Diencephalon (tissue), 1 donor: ENCODE data around the gene PLOD3. TPM values are rescaled to one million over a fixed set of nuclear protein-coding genes. Genes with fewer than 3 reads are reported as not detected.

Experiments used
- small RNA-seq: library from RNA; depleted of rRNA; stranded (forward); fragments of <200 nt; gene quantifications from one replicate; pipeline ENCODE3, GENCODE V24; 2014
- total RNA-seq: library from RNA; depleted of rRNA; stranded (reverse); fragments of >200 nt; gene quantifications from one replicate; pipeline ENCODE4 v1.2.3, GENCODE V29; 2014

The PLOD3 gene, protein sequence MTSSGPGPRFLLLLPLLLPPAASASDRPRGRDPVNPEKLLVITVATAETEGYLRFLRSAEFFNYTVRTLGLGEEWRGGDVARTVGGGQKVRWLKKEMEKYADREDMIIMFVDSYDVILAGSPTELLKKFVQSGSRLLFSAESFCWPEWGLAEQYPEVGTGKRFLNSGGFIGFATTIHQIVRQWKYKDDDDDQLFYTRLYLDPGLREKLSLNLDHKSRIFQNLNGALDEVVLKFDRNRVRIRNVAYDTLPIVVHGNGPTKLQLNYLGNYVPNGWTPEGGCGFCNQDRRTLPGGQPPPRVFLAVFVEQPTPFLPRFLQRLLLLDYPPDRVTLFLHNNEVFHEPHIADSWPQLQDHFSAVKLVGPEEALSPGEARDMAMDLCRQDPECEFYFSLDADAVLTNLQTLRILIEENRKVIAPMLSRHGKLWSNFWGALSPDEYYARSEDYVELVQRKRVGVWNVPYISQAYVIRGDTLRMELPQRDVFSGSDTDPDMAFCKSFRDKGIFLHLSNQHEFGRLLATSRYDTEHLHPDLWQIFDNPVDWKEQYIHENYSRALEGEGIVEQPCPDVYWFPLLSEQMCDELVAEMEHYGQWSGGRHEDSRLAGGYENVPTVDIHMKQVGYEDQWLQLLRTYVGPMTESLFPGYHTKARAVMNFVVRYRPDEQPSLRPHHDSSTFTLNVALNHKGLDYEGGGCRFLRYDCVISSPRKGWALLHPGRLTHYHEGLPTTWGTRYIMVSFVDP
- 24.0 TPM for total RNA-seq

GRCh38 chr7:101217388-101218235, at the start of gene PLOD3, which contains the start of gene ZNHIT1:
Gene PLOD3, minus strand, starts transcription at chr7:101217581. Its CDS starts 307 bp downstream, at chr7:101217274.
Gene ZNHIT1, plus strand, starts transcription at chr7:101218165. Its CDS starts 31 bp downstream, at chr7:101218196.

DNA sequence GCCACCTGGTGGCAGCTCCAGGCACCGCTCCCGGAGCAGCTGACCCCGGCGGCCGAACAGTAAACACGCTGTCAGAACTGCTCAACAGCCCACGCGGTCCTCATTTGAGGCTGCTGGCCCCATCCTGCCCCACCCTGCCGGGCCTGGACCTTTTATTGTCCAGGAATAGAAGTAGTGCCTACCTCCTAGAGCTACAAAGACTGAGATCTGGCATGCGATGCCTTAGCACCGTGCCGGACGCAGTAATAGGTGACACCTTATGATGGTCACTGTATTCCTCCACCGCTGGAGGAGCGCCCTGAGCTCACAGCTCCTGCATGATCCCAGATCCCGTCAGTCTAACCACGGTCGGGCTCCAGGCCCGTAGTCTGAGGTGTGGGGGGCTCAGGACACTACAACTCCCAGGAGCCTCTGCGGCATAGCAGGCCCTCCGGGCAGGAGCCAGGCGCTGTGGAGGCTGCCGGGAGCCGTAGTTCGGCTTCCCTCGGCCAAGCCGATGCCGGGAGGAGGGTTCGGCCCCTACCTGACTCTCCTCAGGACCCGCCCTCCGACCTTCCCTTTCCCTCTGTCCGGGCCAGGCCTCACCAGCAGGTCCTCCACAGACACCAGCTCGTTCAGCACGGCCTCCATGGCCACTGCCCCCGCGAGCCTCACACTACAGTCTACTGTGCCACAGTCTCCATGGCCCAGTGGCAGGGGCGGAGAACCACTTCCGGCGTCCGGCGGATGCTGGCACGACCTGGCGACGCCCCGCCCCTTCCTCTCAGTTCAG, 27.2 kb upstream of the PLOD3 start, which contains the start of gene FIS1:
Gene FIS1, minus strand, starts transcription at position 707 of the 772 bp plus-strand sequence. Its CDS starts 77 bp downstream, at position 630.

DNA sequence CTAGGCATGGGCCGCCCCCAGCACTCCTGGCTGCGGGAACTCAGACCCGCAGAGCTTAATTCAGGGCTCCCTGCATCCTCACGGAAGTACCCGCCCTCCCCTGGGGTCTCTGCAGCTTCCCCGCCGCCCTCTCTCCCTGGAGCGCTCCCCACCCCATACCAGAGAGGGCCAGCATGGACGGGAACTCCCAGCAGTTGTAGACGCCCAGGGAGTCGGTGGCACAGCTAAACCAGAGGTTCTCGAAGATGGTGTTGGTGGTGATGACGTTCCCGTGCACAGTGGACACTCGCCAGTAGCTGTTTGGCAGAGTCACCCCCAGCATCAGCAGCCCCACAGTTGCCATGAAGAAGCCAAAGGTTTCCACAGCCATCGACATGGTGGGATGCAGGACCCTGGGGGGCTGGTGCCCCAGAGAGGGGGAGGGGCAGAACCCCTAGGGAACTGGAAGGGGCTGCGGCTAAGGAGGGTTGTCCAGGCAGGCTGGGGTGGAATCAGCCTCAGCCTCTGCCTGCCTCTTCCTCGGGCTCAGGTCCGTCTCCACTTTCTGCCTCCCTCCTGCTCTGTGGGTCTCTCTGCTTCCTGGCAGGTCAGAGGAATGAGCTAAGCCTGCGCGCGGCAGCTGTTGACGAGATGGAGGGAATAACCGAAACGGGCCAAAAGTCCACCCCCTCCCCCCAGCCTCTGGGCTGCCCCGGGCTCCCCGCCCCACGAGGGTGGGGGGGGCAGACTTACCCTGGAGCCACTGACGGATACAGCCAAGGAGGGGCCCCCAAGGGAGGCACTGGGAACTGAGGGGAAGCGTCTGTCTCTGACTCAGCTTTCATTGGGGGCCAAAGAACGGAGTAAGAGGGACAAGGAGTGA, 20.1 kb upstream of the PLOD3 start, which contains the start of gene CLDN15:
Gene CLDN15, minus strand, starts transcription at position 597 of the 862 bp plus-strand sequence. Its CDS starts 221 bp downstream, at position 376.

GRCh38 chr7:101200862-101201599, 16.4 kb downstream of the PLOD3 start, which contains the start of gene MOGAT3:
Gene MOGAT3, minus strand, starts transcription at chr7:101201036. Its CDS starts 182 bp downstream, at chr7:101200854.

GRCh38 chr7:101180130-101180755, 37.1 kb downstream of the PLOD3 start, which contains the start of gene NAT16:
Gene NAT16, minus strand, starts transcription at chr7:101180293. Its CDS starts 5,486 bp downstream, at chr7:101174807.

GRCh38 chr7:101165075-101165957, 52.1 kb downstream of the PLOD3 start, which contains the start of gene VGF:
Gene VGF, minus strand, starts transcription at chr7:101165569. Its CDS starts 726 bp downstream, at chr7:101164843.

Small RNA genes within 50 kb of the gene (small RNA-seq; reads per million reads assigned to genes)
- gene MIR4653, result not detected

Other genes with a start within 250 kb of the PLOD3 start
- 0.23 TPM for gene MUC12, start 248.0 kb downstream of the PLOD3 start, total RNA-seq
- not detected for gene MUC17, start 197.5 kb downstream of the PLOD3 start, total RNA-seq
- 3.0 TPM for gene TRIM56, start 132.1 kb downstream of the PLOD3 start, total RNA-seq
- gene SERPINE1, start 90.5 kb downstream of the PLOD3 start, total RNA-seq, result 0.23 TPM
- gene AP1S1, start 63.1 kb downstream of the PLOD3 start, total RNA-seq, result 110 TPM
- gene VGF, start 52.0 kb downstream of the PLOD3 start, total RNA-seq, result 33.2 TPM
- gene NAT16, start 37.3 kb downstream of the PLOD3 start, total RNA-seq, result 2.1 TPM
- not detected for gene MOGAT3, start 16.5 kb downstream of the PLOD3 start, total RNA-seq
- 57.9 TPM for gene ZNHIT1, start 584 bp upstream of the PLOD3 start, total RNA-seq
- 4.2 TPM for gene CLDN15, start 20.2 kb upstream of the PLOD3 start, total RNA-seq
- 80.5 TPM for gene FIS1, start 27.5 kb upstream of the PLOD3 start, total RNA-seq
- gene IFT22, start 104.2 kb upstream of the PLOD3 start, total RNA-seq, result 52.6 TPM
- 31.6 TPM for gene COL26A1, start 145.3 kb upstream of the PLOD3 start, total RNA-seq